Left hindlimb (tissue), 1 donor: ENCODE measurements around the gene FMN1.

Experiments
- DNase-seq: peaks from one replicate; pipeline ENCODE4 v3.0.0-alpha.2; 2018

The FMN1 gene

GRCh38 chr15:32817577-32817976, 376.9 kb downstream of the FMN1 start:
- DNase-seq: no peak

- DNase-seq: no peak
Measured at GRCh38 chr15:32807331-32807730, 387.2 kb downstream of the FMN1 start.

- DNase-seq: no peak
Measured at GRCh38 chr15:32803631-32804030, 390.9 kb downstream of the FMN1 start.

- DNase-seq: no peak
Measured at GRCh38 chr15:32802286-32802936, 392.1 kb downstream of the FMN1 start.

- DNase-seq: no peak
Measured at GRCh38 chr15:32799936-32800535, 394.5 kb downstream of the FMN1 start.

GRCh38 chr15:32796856-32797255, 397.7 kb downstream of the FMN1 start:
- no peak for DNase-seq

GRCh38 chr15:32794973-32795372, 399.5 kb downstream of the FMN1 start:
- no peak for DNase-seq

GRCh38 chr15:32792436-32792835, 402.1 kb downstream of the FMN1 start:
- DNase-seq: no peak

GRCh38 chr15:32790352-32790999, 404.0 kb downstream of the FMN1 start:
- no peak for DNase-seq

- no peak for DNase-seq
Measured at GRCh38 chr15:32787949-32788348, 406.6 kb downstream of the FMN1 start.

- DNase-seq: no peak
Measured at GRCh38 chr15:32786906-32787305, 407.6 kb downstream of the FMN1 start.

GRCh38 chr15:32784581-32784980, 409.9 kb downstream of the FMN1 start:
- DNase-seq: no peak

GRCh38 chr15:32781781-32782180, 412.7 kb downstream of the FMN1 start:
- no peak for DNase-seq

GRCh38 chr15:32778391-32779176, 415.9 kb downstream of the FMN1 start:
- DNase-seq: no peak

GRCh38 chr15:32775103-32775502, 419.4 kb downstream of the FMN1 start:
- no peak for DNase-seq

GRCh38 chr15:32774022-32774421, 420.5 kb downstream of the FMN1 start:
- DNase-seq: no peak

GRCh38 chr15:32767236-32767635, 427.3 kb downstream of the FMN1 start:
- no peak for DNase-seq

GRCh38 chr15:32766101-32766500, 428.4 kb downstream of the FMN1 start:
- DNase-seq: no peak

GRCh38 chr15:32765236-32765635, 429.3 kb downstream of the FMN1 start:
- no peak for DNase-seq

GRCh38 chr15:32763295-32763694, 431.2 kb downstream of the FMN1 start:
- DNase-seq: no peak

GRCh38 chr15:32757426-32757825, 437.1 kb downstream of the FMN1 start:
- DNase-seq: no peak

- no peak for DNase-seq
Measured at GRCh38 chr15:32750979-32751378, 443.5 kb downstream of the FMN1 start.

- DNase-seq: no peak
Measured at GRCh38 chr15:32747921-32748342, 446.6 kb downstream of the FMN1 start.
